ENCODE measurements around the gene EZR. TPM values are rescaled to one million over a fixed set of nuclear protein-coding genes. Genes with fewer than 3 reads are reported as not detected.

The EZR gene
- polyA plus RNA-seq, 1 donor (not counting 4 experiments of a cell fraction or from before 2014, with no cell fraction given) = 277 TPM

GRCh38 chr6:158780246-158780884 lies 38.8 kb downstream of the EZR start:
- H3K27ac ChIP-seq (ENCODE audit: control insufficient read depth, insufficient read depth, low read length) = no peak overlapping the region
- H4K20me1 ChIP-seq (ENCODE audit: control insufficient read depth, extremely low read depth, insufficient read depth, low read length) = peaks cover 7% of the 10 kb centered on the region
- DNase-seq (ENCODE audit: low read depth, low spot score) (no peak), FAIRE-seq (peak; percentile 17)
- no peak overlapping the region for H3K4me2 ChIP-seq (ENCODE audit: control insufficient read depth, extremely low read depth, insufficient read depth, low read depth, low read length)
- H3K4me3 ChIP-seq (ENCODE audit: control insufficient read depth in 2 of 3, extremely low read depth in 1 of 3, insufficient read depth in 2 of 3, low read depth in 1 of 3, low read length in 3 of 3) = no peak overlapping the region
- H3K27me3 ChIP-seq (ENCODE audit: control insufficient read depth, extremely low read depth, insufficient read depth, low read length) = no peaks in the 10 kb centered on the region
- peaks cover 9% of the 10 kb centered on the region for H3K9me1 ChIP-seq (ENCODE audit: control insufficient read depth, extremely low read depth, insufficient read depth, low read length)
- TF ChIP-seq EZH2 (IDR thresholded peaks at IDR 0.05; ENCODE audit: low read length) (no peak), CTCF (optimal IDR thresholded peaks at IDR 0.05 in 1 of 3, IDR thresholded peaks at IDR 0.05 in 1 of 3, conservative IDR thresholded peaks at IDR 0.05 in 1 of 3; ENCODE audit: extremely low read depth in 1 of 3, insufficient read depth in 2 of 3, low read length in 3 of 3) (no peak)
- H3K4me1 ChIP-seq (ENCODE audit: control insufficient read depth, extremely low read depth, insufficient read depth, low read length) = peaks cover 44% of the 10 kb centered on the region
- dilution Hi-C loops (cut with MboI; ENCODE audit: extremely low pct_ligation_motif_present, low sequenced_read_pairs) = no loop called here
- no peak overlapping the region for H3K9ac ChIP-seq (ENCODE audit: control insufficient read depth, extremely low read depth, insufficient read depth, low read length)
- no peaks in the 10 kb centered on the region for H3K9me3 ChIP-seq (ENCODE audit: control insufficient read depth, low read depth, low read length)
- no peak overlapping the region for H2AFZ ChIP-seq (ENCODE audit: control insufficient read depth, low read length)
- H3K79me2 ChIP-seq (ENCODE audit: control insufficient read depth, insufficient read depth, low read length) = peaks cover 78% of the 10 kb centered on the region
- H3K36me3 ChIP-seq (ENCODE audit: control insufficient read depth in 2 of 2, extremely low read depth in 1 of 2, insufficient read depth in 2 of 2, low read length in 2 of 2) = peaks cover 63 to 78% of the 10 kb centered on the region in 2 experiments

- Histone ChIP-seq H3K27me3 (ENCODE audit: control insufficient read depth, extremely low read depth, insufficient read depth, low read length) (no peaks in the 10 kb centered on the region), H3K36me3 (ENCODE audit: control insufficient read depth in 2 of 2, extremely low read depth in 1 of 2, insufficient read depth in 2 of 2, low read length in 2 of 2) (peaks cover 55 to 76% of the 10 kb centered on the region in 2 experiments), H3K27ac (ENCODE audit: control insufficient read depth, insufficient read depth, low read length) (no peak overlapping the region), H3K4me3 (ENCODE audit: control insufficient read depth in 2 of 3, extremely low read depth in 1 of 3, insufficient read depth in 2 of 3, low read depth in 1 of 3, low read length in 3 of 3) (no peak overlapping the region), H2AFZ (ENCODE audit: control insufficient read depth, low read length) (no peak overlapping the region), H3K79me2 (ENCODE audit: control insufficient read depth, insufficient read depth, low read length) (peaks cover 78% of the 10 kb centered on the region), H3K4me2 (ENCODE audit: control insufficient read depth, extremely low read depth, insufficient read depth, low read depth, low read length) (no peak overlapping the region), H3K9me3 (ENCODE audit: control insufficient read depth, low read depth, low read length) (no peaks in the 10 kb centered on the region), H4K20me1 (ENCODE audit: control insufficient read depth, extremely low read depth, insufficient read depth, low read length) (peaks cover 7% of the 10 kb centered on the region), H3K4me1 (ENCODE audit: control insufficient read depth, extremely low read depth, insufficient read depth, low read length) (peaks cover 37% of the 10 kb centered on the region), H3K9me1 (ENCODE audit: control insufficient read depth, extremely low read depth, insufficient read depth, low read length) (peaks cover 8% of the 10 kb centered on the region), H3K9ac (ENCODE audit: control insufficient read depth, extremely low read depth, insufficient read depth, low read length) (no peak overlapping the region)
- no peak for TF ChIP-seq EZH2 (IDR thresholded peaks at IDR 0.05; ENCODE audit: low read length)
- TF ChIP-seq CTCF (optimal IDR thresholded peaks at IDR 0.05 in 1 of 3, IDR thresholded peaks at IDR 0.05 in 1 of 3, conservative IDR thresholded peaks at IDR 0.05 in 1 of 3; ENCODE audit: extremely low read depth in 1 of 3, insufficient read depth in 2 of 3, low read length in 3 of 3) = no peak
- DNase-seq (ENCODE audit: low read depth, low spot score) (no peak), FAIRE-seq (no peak)
- dilution Hi-C loops (cut with MboI; ENCODE audit: extremely low pct_ligation_motif_present, low sequenced_read_pairs) = no loop called here
These were observed 41.1 kb downstream of the EZR start for GRCh38 chr6:158778005-158778527.
